GM18909 (cell line): ENCODE measurements around the gene NTPCR.

Experiments
- ATAC-seq: cut with Tn5 transposase; IDR thresholded peaks from one replicate; pipeline ENCODE4 v1.9.1; 2021; ENCODE audit warnings: mild to moderate bottlenecking; ENCODE audit not compliant: unreplicated experiment, poor library complexity

NTPCR gene

DNA sequence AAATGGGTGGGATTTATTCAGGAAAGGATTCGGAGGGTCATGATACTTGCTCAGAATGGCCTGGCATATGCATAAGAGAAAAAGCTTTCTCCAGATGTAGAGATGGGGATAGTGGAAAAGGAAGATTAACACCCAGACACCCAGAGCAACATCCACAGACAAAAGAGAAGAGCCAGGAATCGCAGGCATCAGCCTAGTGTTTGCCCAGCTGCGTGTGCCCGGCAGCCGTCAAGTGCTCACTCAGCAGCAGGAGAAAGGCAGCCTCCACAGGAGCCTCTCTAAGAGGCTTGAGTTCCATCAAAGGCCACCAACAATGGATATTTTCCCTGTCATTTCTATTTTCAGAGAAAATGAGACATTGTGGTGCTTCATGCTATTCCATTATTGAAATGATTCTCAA lies 54.7 kb downstream of the NTPCR start:
- ATAC-seq = no peak

DNA sequence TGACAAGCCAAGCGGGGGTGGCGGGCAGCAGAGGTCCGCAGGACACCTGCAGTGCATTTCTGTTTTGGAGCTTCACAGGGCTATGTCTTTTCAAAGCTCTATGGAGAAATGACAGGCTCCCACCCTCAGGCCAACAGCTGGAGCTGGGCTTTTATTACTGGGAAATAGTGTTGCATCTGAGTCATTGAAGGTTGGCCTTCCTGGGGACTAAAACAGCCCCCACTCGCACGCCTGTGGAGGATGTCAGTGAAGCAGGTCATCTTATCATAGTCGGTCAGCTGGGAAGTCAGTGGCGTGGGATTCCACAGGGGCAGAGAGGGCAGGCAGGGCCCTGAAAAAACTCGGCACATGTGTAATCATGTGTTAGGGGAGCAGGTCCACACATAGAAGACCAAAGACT lies 55.3 kb downstream of the NTPCR start:
- ATAC-seq = no peak

DNA sequence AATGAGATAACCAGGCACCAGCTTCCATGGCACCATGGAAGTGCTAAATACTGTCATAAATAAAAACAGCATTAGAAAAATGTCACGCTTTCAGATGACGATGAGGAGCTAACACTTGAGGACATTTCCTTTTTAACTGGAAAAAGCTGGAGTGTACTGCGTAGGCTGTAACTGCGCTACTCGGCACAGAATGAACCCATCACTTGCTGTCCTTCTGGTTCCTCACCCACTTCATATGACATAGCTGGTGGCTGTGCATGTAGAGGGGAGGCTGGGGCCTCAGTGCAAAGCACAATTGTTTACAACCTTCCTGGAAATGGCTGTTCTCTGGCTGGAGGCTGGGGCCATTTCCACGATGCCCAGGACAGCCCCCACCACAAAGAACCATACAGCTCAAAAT lies 55.7 kb downstream of the NTPCR start:
- ATAC-seq = no peak

DNA sequence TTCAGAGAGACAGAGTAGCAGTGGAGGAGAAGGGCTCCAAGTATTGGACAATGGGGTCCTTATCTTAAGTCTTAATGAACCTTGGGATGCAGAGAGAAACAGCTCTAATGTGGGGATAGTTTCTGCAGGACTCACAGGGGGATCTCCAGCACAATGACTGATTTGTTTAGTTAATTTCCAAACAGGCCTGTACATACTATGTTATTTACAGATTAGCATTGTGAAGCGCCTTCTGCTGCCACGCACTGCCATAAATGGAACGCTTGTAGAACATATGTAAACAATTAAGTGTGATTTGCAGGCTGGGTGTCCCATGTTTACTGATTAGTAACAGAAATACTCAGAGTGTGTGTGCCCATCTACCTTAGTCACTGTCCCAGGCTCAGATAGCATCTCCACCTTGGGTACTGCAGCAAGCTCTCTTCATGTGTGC lies 56.1 kb downstream of the NTPCR start:
- ATAC-seq = no peak

DNA sequence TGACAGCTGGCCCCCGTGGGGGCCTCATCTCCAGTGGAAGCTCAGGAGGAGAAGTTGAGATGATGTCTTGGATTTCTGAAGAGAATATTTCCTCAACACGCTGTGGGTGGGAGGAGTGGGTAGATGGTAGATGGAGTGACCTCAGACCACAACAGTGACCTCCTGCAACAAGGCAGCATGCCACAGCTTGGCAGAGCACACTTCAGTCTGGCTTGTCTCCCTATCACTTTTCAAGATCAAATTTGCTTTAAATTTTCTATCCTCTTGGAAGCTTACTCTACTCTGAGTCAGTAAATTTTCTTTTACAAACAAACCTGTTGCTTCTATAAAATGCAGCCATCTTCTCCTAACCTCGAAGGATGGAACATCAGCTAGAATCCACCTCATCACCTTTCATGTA lies 59.7 kb downstream of the NTPCR start:
- no peak for ATAC-seq

DNA sequence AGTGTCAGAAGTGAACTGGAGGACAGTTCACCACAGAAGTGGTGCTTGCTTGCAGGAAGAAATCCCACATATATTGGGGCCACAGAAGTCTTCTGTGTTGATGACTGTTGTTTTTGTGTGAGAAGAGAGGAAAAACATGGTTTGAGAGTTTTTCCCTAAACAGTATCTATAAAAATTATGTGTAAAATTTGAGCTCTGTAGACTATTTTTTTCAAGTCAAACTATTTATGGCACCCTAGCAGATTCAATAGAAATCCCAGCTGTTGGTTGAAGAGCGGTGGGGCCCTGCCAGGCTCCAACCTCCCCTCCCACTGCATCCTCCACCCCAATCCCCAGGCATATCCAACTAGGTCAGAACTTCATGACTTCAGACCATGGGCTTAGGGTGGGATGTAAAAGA lies 61.6 kb downstream of the NTPCR start:
- no peak for ATAC-seq

DNA sequence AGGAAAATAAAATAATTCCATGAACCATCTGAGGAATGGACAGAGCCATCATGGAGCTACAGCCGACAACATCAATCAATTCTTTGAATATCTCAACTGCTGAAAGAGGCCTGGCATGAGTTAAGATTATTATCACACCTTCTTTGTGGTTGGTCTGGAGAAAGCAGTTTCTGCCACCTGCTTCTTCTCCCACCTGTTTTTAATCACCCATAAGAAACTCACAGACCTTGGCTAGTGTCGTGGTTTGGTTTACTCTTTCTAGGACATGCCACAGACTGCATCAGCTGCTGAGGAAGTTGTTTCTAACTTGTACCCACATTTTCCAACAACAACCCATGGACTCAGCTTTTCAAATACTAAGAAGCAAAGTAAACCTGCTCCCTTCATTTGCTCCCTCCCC lies 65.6 kb downstream of the NTPCR start:
- peak; percentile 59 for ATAC-seq

DNA sequence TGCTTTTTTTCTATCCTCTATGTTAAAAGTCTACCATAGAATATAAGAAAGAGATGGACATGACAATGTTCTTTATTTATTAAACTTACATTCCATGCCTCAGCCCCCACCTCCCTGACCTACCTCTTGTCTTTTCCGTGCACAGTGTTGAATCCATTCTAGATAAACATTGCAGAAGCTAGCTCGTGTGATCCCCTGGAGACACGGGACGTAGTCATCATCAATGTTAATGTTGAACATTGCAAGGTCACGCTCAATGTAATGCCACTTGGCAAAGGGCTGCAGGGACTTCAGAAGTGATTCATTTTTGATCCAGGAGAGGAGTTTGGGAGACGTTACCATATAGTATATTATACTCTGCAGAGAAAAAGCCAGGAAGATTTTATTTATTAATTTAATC lies 66.4 kb downstream of the NTPCR start:
- ATAC-seq = no peak

DNA sequence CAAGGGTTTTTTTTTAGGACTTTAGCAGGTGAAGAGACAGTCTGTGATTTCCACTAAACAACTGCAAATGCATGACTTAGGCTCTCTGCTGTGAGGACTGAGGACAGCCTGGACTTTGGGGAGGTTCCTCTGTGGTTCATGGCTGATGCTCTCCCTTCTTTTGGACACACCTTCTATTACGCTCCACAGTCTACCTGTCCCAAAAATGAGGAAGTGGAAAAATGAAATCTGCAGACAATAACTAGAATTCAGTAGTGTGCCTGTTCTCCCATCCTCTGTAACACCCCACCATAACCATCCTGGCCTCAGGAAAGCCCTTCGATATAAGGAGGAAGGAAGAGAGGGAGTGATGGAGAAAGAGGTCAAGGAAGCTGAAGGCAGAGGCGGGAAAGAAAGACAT lies 68.7 kb downstream of the NTPCR start:
- ATAC-seq = no peak

DNA sequence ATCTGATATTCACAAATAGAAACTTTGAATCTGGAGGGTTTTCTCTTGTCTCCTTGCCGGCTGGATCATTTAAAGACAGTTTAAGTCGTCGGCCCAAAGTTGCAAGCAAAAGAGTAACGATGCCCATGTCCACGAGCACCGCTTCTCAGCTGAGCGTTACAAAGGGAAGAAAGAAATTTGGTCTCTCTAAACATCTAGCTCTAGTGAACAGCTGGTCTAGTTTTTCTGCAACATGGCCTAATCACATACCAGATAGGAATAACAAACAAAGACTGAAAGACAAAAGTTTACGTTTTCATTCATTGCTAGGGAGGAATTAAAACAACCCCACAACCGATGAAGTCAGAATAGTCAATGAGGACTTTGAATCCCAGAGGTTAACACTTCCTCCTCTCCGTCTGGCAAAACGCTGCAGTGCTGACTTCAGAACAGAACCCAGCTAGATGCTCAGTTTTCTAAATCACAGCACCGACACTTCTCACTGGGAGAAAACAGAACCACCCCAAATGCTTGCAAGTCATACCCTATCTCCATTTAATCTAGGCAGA lies 69.4 kb downstream of the NTPCR start:
- no peak for ATAC-seq

DNA sequence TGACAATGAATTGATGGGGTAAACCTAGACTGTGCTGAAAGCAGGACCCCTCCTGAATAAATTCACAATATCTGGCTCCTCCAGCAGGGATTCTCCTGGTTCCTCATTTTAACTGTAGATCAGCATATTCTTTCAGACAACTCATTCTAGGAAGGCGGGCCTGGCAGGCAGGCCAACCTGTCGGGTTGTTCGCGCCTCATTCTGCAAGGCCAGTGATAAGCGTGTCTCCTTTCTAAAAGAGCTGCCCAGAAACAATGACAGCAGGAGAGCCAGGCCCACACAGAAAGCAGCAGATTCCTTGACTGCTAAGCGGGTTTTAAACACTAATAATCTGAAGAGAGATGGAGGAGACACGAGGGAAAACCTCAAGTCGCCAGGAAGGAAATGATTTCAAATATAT lies 70.0 kb downstream of the NTPCR start:
- no peak for ATAC-seq

DNA sequence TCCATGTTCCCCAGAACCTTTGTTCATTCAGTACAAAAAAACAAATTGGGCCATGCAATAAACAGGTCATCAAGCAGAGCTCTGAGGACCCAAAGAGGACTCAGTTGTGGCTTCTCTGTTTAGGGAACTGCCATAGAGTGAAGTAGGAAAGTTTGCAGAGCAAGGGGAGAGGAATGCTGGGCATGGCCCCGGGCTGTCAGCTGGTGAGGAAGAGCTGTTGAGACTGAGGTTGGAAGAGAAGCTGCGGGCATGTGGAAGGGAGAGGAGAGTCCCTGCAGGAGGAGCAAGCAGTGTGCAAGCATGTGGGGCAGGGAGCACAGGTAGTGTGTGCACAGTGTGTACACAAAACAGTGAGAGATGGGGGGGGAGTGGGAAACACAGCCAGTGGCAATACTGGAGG lies 71.8 kb downstream of the NTPCR start:
- no peak for ATAC-seq

DNA sequence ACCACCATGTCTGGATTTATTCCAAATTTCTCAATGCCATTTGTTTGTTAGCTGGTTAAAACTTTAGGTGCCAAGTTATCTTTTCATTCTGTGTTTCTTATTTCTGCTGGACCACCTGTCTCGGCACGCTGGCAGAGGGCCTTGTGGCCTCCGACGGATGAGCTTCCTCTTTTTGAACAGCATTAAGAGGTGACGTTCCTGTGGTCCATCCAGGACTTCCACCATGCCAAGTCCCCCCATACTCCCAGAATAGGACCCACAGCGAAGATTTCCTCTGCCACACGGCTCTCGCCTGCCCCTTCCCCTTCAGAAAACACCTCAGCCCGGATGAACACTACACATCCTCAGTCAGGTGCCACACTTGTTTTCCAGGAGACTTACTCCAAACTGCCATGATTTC lies 73.8 kb downstream of the NTPCR start:
- ATAC-seq = no peak

DNA sequence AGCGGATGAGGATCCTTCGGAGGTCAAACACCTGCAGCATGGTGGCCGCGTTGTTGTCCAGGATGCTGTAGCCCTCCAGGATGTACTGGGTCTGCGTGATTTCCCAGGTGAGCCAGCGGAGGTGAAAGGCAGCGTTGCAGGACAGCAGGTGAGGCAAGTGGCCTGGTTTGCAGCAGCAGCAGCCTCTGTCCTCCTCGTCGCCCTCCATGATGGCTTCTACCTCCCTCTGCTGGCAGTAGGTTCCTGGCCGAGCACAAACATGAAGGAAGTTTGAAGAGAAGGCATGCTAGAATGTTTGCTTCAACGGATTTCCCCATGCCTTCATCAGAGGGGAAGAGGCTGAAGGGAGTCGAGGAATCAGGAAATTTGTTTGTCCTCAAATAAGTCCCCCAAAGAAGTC lies 74.7 kb downstream of the NTPCR start:
- no peak for ATAC-seq

DNA sequence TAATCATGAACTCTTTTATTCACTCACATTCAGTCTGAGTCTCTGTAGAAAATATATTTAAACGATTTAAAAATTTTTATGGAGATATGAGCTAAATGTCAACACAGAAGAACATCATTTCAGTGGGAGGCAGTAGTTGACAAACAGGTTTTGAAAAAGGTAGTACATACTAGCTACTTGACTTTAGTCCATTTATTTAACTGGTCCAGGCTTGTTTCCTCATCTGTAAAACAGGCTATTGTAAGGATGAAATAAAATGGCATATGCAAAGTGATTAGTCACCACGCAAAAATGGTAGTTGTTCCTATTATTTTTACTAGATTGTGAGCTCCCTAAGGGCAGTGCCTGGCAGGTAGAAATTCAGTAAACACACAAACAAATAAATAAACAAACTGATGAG lies 75.2 kb downstream of the NTPCR start:
- no peak for ATAC-seq

DNA sequence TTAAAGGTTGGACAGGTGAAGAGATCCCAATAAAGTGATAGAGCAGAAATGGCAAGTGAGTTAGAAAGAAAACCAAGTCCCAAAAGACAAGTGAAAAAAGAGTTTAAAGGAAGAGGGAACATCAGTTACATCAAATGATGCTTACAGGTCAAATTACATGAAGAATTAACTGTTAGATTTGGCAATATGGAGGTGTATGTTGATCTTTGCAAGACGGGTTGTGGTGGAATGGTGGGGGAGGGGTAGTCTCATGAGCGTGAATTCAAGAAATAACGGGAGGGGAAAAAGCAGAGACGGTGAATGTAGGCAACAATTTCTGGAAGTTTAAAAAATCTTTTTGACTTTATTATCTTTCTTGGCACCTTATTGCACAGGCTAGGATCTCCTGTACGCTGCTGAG lies 76.6 kb downstream of the NTPCR start:
- ATAC-seq = no peak

DNA sequence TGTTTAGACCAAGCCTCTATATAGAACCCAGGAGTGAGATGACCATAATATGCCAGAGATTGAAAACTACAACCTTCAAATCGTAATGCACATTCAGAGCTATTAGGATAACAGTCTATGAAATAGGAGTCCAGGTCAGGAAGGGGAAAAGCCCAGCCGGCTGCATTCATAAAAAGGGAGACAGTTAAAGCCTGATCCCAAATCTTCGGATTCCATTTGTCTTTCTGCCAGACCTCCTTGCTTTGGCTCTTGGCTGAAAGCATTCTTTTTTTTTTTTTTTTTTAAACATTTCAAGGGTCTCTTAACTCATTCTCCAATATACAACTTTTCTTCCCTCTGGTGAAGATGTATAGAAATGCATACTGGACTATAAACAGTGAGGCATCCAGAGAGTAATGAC lies 81.1 kb downstream of the NTPCR start:
- no peak for ATAC-seq

DNA sequence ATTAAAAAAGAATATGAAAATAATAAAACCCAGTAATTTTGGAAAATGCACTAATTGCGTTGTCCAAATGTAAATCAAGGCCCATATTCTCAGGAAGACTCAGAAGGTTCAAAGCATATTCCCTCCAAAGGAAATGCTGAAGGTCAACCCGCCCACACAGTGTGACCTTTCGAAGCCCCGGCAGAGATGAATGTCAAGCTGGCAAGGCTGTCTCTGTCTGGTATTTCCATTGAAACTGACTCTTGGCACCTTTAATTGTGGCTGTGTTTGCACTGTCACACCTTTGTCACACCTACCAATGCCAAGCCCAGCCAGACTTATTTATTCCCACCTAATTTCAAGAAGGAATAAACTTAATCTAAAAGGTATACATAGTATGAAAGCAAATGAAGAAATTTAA lies 82.5 kb downstream of the NTPCR start:
- no peak for ATAC-seq

DNA sequence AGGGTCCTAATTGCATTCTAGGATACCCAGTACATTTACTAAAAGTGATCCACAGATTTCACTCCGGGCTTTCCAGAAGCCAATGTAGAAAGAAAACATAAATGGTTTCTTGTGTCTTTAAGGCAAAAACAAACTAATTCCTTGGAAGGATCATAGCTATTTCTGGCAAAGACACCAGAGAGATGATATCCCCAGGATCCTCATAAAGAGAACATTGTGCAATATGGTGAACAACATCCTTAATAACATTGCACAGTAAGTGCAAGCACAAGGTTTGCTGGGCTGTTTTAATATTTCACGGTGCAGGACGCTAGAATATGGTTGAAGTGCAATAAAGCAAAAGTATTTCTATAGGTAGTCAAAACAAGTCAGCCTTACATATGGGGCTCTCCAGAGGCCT lies 83.0 kb downstream of the NTPCR start:
- ATAC-seq = no peak
